ACC112 (cell line): Measurements from ENCODE around the gene SLC6A3.

Experiments used
- H2AFZ ChIP-seq: fragments of 200-600 bp; sonication (generic); one replicate; pipeline ENCODE4 v1.6.0; 2017; ENCODE audit warnings: antibody characterized with exemption, low read length; ENCODE audit not compliant: unreplicated experiment
- H3K27ac ChIP-seq: fragments of 200-600 bp; sonication (generic); 2 replicates; pipeline ENCODE4 v1.5.1; 2014; ENCODE audit warnings: low read depth, mild to moderate bottlenecking, antibody characterized with exemption, low read length, moderate library complexity
- H3K27me3 ChIP-seq: fragments of 200-600 bp; sonication (generic); 2 replicates; pipeline ENCODE4 v1.6.1; 2014; ENCODE audit warnings: mild to moderate bottlenecking, antibody characterized with exemption, low read length, moderate library complexity, mixed read lengths; ENCODE audit not compliant: insufficient read depth
- H3K36me3 ChIP-seq: fragments of 200-600 bp; sonication (generic); 2 replicates; pipeline ENCODE4 v1.6.1; 2016; ENCODE audit warnings: mild to moderate bottlenecking, antibody characterized with exemption, low read length, moderate library complexity, mixed read lengths; ENCODE audit not compliant: insufficient read depth
- H3K4me1 ChIP-seq: fragments of 200-600 bp; sonication (generic); one replicate; pipeline ENCODE4 v1.6.1; 2016; ENCODE audit warnings: low read length, mixed read lengths; ENCODE audit not compliant: insufficient read depth, unreplicated experiment, control insufficient read depth
- H3K4me3 ChIP-seq: fragments of 200-600 bp; sonication (generic); 2 replicates; pipeline ENCODE4 v1.5.1; 2014; ENCODE audit warnings: mild to moderate bottlenecking, low read depth, low read length
- H3K79me2 ChIP-seq: fragments of 200-600 bp; sonication (generic); one replicate; pipeline ENCODE4 v1.6.0; 2016; ENCODE audit warnings: low read length; ENCODE audit not compliant: control insufficient read depth, unreplicated experiment, insufficient read depth

SLC6A3 gene

GRCh38 chr5:1471997-1472963, 27.0 kb upstream of the SLC6A3 start:
- Histone ChIP-seq H2AFZ (no peak overlapping the region), H3K27ac (no peak overlapping the region), H3K79me2 (no peaks in the 10 kb centered on the region), H3K27me3 (no peaks in the 10 kb centered on the region), H3K4me1 (peaks cover 5% of the 10 kb centered on the region), H3K4me3 (no peak overlapping the region), H3K36me3 (peaks cover 11% of the 10 kb centered on the region; the same call in 1 of the 2 replicates)

DNA sequence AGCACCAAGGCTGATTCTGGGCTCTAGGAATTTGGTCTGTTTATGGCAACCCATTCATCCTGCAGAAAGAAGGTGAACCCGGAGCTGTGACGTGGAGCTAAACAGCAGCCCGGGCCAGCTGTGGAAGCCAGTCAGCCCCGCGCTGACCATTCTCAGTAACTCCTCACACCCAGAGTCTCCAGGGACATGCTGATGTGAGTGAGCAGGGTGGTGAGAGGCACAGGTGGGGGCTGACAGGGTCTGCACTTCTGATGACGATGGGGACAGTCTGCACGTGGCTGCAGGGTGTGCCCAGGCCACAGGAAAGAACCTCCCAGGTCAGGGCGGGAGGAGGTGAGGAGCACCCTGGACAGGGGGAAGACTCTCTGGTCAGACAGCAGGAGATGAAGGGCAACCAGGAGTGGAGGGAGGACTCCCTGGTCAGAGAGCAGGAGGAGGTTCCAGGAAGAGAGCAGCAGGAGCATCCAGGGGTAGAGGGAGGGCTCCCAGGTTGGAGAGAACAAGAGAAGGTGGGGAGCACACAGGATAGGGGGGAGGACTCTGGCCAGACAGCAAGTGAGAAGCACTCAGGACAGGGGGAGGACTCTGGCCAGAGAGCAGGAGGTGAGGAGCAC, 26.1 kb upstream of the SLC6A3 start:
- no peaks in the 10 kb centered on the region for H3K79me2 ChIP-seq
- no peak overlapping the region for H3K27ac ChIP-seq
- no peak overlapping the region for H3K4me3 ChIP-seq
- H3K4me1 ChIP-seq: peaks cover 5% of the 10 kb centered on the region
- no peak overlapping the region for H2AFZ ChIP-seq
- peaks cover 14% of the 10 kb centered on the region; the same call in 1 of the 2 replicates for H3K36me3 ChIP-seq
- no peaks in the 10 kb centered on the region for H3K27me3 ChIP-seq

DNA sequence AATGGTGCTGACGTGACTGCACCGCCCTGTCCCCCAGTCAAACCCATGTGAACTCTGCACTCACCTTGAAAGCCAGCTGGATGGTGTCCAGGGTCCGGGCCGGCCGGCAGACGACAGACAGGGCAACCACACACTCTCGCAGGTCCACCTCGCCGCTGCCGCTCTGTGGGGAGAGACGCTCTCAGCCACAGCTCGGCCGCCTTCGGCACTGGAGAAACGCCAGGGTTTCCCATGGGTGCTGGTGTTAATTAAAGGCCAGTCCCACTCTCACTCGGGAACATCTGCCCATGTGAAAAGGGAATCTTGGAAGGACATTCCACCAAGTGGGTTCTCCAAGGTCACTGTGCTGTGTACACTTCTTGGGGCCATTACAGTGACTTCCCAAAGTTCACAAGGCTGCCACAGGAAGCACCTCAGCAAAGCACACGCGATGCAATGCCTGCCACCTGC, 25.5 kb upstream of the SLC6A3 start:
- Histone ChIP-seq H3K27ac (peak overlapping the region; percentile 78; the same call in 1 of the 2 replicates), H2AFZ (no peak overlapping the region), H3K4me1 (peaks cover 5% of the 10 kb centered on the region), H3K79me2 (no peaks in the 10 kb centered on the region), H3K4me3 (no peak overlapping the region), H3K27me3 (no peaks in the 10 kb centered on the region), H3K36me3 (peaks cover 14% of the 10 kb centered on the region; the same call in 1 of the 2 replicates)

- H3K36me3 ChIP-seq: peaks cover 20% of the 10 kb centered on the region; the same call in 1 of the 2 replicates
- H3K4me3 ChIP-seq: no peak overlapping the region
- H3K79me2 ChIP-seq: no peaks in the 10 kb centered on the region
- peaks cover 5% of the 10 kb centered on the region for H3K4me1 ChIP-seq
- H2AFZ ChIP-seq: no peak overlapping the region
- H3K27me3 ChIP-seq: no peaks in the 10 kb centered on the region
- H3K27ac ChIP-seq: peak overlapping the region; percentile 78; the same call in 1 of the 2 replicates
These were observed 23.6 kb upstream of the SLC6A3 start for GRCh38 chr5:1468629-1469527.

- no peak overlapping the region for H3K4me3 ChIP-seq
- no peak overlapping the region for H3K27ac ChIP-seq
- peaks cover 5% of the 10 kb centered on the region for H3K4me1 ChIP-seq
- peaks cover 24% of the 10 kb centered on the region; the same call in 1 of the 2 replicates for H3K36me3 ChIP-seq
- H3K27me3 ChIP-seq: no peaks in the 10 kb centered on the region
- H2AFZ ChIP-seq: no peak overlapping the region
- H3K79me2 ChIP-seq: no peaks in the 10 kb centered on the region
These were observed 23.0 kb upstream of the SLC6A3 start for GRCh38 chr5:1468247-1468612.

DNA sequence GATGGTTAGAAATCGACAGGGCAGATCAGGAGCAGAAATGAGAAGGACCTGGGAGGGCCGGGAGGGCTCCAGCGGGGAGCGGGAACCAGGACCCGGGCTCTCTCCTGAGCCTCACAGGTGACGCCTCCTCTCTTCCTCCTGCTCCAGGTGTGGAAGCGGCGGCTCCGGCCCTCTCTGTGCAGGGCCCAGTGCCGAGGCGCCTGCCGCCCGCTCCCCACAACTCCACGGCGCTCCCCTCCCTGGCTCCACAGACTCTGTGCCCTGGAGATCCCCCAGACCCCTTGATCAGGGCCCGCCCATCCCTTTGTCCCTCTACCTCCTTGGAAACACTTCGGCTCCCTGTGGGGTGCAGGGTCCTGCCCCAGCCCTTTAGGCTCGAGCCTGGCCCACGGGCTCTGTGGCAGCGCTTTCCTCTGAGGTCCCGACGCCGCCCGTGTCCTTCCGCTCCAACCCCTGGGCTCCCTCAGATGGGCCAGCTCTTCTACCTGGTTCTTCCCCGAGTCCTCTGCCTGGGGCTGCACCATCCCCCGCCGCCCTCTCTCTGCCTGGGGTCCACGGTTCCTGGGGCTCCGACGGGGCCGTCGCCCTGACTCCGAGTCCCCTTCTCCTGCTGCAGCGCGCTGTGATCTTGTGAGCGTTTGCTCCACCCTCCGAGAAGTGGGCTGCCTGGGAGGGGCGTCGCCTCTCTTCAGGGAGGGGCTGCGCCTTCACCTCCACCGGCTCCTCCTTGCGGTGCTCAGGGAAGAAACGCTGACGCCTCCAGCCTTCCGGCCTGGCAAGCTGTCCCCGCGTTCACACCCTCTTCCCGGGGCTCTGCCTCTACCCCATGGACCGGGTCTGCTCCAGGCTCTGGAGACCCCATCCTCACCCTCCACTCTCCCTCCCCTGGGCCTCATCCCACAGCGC, 22.4 kb upstream of the SLC6A3 start:
- H3K79me2 ChIP-seq: no peaks in the 10 kb centered on the region
- H3K27ac ChIP-seq: no peak overlapping the region
- no peak overlapping the region for H3K4me3 ChIP-seq
- no peaks in the 10 kb centered on the region for H3K27me3 ChIP-seq
- no peak overlapping the region for H2AFZ ChIP-seq
- H3K4me1 ChIP-seq: peaks cover 5% of the 10 kb centered on the region
- H3K36me3 ChIP-seq: peaks cover 27% of the 10 kb centered on the region; the same call in 1 of the 2 replicates

- Histone ChIP-seq H2AFZ (no peak overlapping the region), H3K36me3 (peaks cover 27% of the 10 kb centered on the region), H3K27ac (no peak overlapping the region), H3K27me3 (no peaks in the 10 kb centered on the region), H3K79me2 (no peaks in the 10 kb centered on the region), H3K4me3 (no peak overlapping the region), H3K4me1 (peaks cover 5% of the 10 kb centered on the region)
These were observed 21.5 kb upstream of the SLC6A3 start for GRCh38 chr5:1466631-1467265.

- Histone ChIP-seq H3K4me3 (no peak overlapping the region), H3K27me3 (no peaks in the 10 kb centered on the region), H3K27ac (no peak overlapping the region), H3K4me1 (peaks cover 5% of the 10 kb centered on the region), H3K79me2 (no peaks in the 10 kb centered on the region), H2AFZ (no peak overlapping the region), H3K36me3 (peaks cover 32% of the 10 kb centered on the region)
These were observed 20.8 kb upstream of the SLC6A3 start for GRCh38 chr5:1465966-1466471.

DNA sequence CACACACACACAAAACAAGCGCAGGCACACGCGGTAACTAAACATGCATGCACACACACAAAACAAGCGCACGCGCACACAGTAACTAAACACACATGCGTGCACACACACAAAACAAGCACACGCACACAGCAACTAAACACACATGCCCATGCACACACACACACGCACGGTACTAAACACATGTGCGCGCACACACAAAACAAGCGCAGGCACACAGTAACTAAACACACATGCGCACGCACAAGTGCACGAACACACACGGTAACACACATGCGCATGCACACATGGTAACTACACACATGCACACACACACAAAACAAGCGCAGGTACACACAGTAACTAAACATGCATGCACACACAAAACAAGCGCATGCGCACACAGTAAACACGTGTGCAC, 19.9 kb upstream of the SLC6A3 start:
- Histone ChIP-seq H3K4me3 (no peak overlapping the region), H3K27me3 (no peaks in the 10 kb centered on the region), H3K27ac (no peak overlapping the region), H3K36me3 (peaks cover 35% of the 10 kb centered on the region), H2AFZ (no peak overlapping the region), H3K79me2 (no peaks in the 10 kb centered on the region), H3K4me1 (peaks cover 1% of the 10 kb centered on the region)
